ENCODE data around the gene HMGB4.

HMGB4 gene

DNA sequence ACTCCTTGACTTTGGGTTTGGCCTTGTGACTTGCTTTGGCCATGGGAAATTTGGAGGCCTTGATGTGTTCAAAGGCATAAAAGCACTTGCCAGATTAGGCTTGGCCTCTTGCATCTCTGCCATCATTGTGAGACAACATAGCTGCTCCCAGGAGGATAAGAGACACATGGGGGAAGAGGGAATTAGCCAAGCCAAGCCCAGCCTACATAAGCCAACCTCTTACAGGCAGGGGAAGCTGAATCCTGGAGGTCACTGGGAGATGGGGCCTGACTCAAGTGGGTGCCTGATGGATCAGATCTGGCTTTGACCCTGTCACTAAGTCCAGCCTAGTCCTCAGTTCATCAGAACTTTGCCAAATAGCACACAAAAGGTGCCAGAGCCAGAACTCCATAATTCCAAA is 37.6 kb upstream of the HMGB4 start:
- no peak overlapping the region for H3K4me3 ChIP-seq (ENCODE audit: low read depth, low read length)
- no peak for DNase-seq (ENCODE audit: low read depth)
- TF ChIP-seq, protein P1, sequence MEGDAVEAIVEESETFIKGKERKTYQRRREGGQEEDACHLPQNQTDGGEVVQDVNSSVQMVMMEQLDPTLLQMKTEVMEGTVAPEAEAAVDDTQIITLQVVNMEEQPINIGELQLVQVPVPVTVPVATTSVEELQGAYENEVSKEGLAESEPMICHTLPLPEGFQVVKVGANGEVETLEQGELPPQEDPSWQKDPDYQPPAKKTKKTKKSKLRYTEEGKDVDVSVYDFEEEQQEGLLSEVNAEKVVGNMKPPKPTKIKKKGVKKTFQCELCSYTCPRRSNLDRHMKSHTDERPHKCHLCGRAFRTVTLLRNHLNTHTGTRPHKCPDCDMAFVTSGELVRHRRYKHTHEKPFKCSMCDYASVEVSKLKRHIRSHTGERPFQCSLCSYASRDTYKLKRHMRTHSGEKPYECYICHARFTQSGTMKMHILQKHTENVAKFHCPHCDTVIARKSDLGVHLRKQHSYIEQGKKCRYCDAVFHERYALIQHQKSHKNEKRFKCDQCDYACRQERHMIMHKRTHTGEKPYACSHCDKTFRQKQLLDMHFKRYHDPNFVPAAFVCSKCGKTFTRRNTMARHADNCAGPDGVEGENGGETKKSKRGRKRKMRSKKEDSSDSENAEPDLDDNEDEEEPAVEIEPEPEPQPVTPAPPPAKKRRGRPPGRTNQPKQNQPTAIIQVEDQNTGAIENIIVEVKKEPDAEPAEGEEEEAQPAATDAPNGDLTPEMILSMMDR (IDR thresholded peaks at IDR 0.05; ENCODE audit: control insufficient read depth, extremely low read depth, insufficient read depth), result no peak

DNA sequence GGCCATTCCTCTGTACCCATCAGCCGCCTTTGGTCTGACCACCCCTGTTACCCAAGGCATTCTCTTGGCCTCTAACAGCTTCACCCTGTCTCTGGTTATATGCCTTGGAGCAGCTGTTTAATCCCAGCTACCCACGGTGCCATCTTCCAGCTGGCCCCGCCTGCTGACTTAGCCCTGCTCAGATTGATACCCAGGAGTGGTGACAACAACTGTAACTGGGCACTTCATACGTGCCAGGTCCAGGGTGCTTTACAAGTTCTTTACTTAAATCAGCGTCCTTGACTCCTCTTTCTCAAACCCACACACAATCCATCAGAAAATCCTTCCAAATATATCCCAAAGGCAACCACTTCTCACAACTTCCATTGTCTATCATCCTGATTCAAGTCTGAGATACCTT is 37.2 kb upstream of the HMGB4 start:
- no peak overlapping the region for H3K4me3 ChIP-seq (ENCODE audit: low read depth, low read length)
- DNase-seq (ENCODE audit: low read depth), result no peak
- TF ChIP-seq, protein P1 (IDR thresholded peaks at IDR 0.05; ENCODE audit: control insufficient read depth, extremely low read depth, insufficient read depth), result no peak

DNA sequence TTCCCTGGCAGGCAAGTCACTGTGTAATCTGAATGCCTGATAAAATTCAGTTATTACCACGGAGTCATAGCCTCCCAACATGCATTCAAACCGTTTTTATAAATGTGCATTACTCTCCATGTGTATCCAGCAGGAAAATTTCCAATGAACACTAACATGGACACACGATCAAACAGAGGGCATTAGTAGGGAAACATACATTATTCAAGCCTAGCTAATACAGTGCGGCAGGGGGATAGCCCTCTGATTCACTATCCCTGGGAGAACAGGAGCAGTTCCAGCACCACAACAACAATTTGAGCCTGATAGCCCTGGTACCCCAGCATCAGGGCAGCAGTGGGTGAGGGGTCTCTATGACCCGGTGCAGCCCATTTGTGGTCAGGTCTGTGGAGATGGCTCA is 35.8 kb upstream of the HMGB4 start:
- TF ChIP-seq, protein P1 (IDR thresholded peaks at IDR 0.05; ENCODE audit: control insufficient read depth, extremely low read depth, insufficient read depth), result no peak
- no peak overlapping the region for H3K4me3 ChIP-seq (ENCODE audit: low read depth, low read length)
- DNase-seq (ENCODE audit: low read depth), result no peak

DNA sequence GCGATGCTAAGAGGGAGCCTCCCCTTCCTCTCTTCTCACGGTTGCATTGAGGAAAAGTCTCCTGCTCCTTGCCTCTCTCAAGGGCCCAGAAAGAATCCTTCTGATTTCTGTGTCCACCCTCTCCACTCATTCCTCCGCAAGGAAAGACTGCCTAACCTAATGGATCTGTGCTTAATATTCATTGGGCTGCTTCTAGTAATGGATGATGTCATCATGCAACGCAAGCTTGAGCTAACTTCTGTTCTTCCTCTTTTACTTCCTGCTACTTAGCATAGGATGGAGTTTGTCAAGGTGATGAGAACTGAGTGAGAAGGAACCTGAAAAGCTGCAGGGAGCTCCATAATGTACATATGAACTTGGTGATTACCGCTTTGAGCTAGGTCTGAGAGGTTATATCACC is 35.2 kb upstream of the HMGB4 start:
- H3K4me3 ChIP-seq (ENCODE audit: low read depth, low read length), result no peak overlapping the region
- TF ChIP-seq, protein P1 (IDR thresholded peaks at IDR 0.05; ENCODE audit: control insufficient read depth, extremely low read depth, insufficient read depth), result no peak
- no peak for DNase-seq (ENCODE audit: low read depth)

DNA sequence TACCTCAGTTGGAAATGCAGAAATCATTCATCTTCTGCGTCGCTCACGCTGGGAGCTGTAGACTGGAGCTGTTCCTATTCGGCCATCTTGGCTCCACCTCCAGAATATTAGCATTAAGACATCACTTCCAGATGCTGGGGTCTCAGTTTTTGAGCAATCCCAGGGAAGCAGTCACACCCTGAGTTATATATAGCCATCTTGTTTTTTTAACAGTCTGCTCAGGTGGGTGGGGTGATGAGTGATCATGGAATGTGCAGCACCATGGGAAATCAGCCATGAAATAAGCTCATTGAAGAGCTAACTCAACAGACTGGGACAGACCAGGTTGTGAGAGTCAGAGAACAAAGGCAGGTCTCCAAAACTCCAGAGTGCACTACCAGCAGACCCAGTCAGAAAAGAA is 27.0 kb upstream of the HMGB4 start:
- no peak overlapping the region for H3K4me3 ChIP-seq (ENCODE audit: low read depth, low read length)
- DNase-seq (ENCODE audit: low read depth), result no peak
- TF ChIP-seq, protein P1 (IDR thresholded peaks at IDR 0.05; ENCODE audit: control insufficient read depth, extremely low read depth, insufficient read depth), result no peak

DNA sequence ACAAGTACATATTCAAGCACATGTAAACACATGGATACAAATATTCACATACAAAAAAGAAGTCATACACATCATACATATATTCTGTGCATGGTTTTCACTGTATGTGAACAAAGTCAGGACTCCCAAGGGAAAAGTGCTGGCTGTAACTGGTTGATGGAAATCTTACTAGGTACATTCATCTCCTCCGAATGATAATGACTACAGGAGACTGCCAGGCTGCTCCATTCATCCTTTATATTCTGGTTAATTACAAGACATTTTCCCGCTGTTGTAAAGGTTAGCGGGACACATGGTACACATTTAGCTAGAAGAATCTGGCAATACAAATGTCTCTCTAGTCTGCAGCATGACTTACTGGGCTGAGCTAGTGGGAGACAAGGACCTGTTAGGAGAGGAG is 26.2 kb upstream of the HMGB4 start:
- TF ChIP-seq, protein P1 (IDR thresholded peaks at IDR 0.05; ENCODE audit: control insufficient read depth, extremely low read depth, insufficient read depth), result no peak
- no peak overlapping the region for H3K4me3 ChIP-seq (ENCODE audit: low read depth, low read length)
- no peak for DNase-seq (ENCODE audit: low read depth)

DNA sequence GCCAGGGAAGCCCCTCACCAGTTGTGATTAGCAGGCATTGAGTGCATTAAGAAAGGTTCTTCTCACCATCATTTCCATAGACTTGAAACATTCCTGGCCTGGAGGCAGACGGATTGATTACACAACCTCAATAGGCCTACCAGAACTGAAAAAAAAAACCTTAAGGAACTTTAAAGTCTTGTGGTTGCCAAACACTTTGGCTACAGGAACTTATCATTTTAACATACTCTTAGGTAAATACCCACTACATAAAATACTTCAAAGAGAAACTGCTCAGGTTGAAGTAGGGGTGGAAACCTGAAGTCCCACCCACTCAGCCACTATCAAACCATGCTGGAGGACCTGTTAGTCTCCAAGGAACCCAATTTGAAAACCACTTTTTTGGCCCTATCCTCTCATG is 22.4 kb upstream of the HMGB4 start:
- DNase-seq (ENCODE audit: low read depth), result no peak
- TF ChIP-seq, protein P1 (IDR thresholded peaks at IDR 0.05; ENCODE audit: control insufficient read depth, extremely low read depth, insufficient read depth), result no peak
- no peak overlapping the region for H3K4me3 ChIP-seq (ENCODE audit: low read depth, low read length)
